CD4-positive, alpha-beta T cell treated with Interleukin-17A for 1 hour (primary cell): Measurements from ENCODE around the gene DCLK2.

Experiments used
- DNase-seq: peaks from one replicate; pipeline ENCODE4 v3.0.0-alpha.2; 2020

The DCLK2 gene

GRCh38 chr4:150078041-150078578, at the start of gene DCLK2:
Gene DCLK2 (plus strand): TSS chr4:150078445. CDS start chr4:150079028, 583 bp downstream.
- no peak for DNase-seq

- no peak for DNase-seq
Observed at GRCh38 chr4:150032541-150032940, 45.7 kb upstream of the DCLK2 start.

GRCh38 chr4:150033081-150033480, 45.2 kb upstream of the DCLK2 start:
- DNase-seq = no peak

GRCh38 chr4:150033901-150034300, 44.3 kb upstream of the DCLK2 start:
- no peak for DNase-seq

GRCh38 chr4:150037251-150037856, 40.9 kb upstream of the DCLK2 start:
- DNase-seq = no peak

- no peak for DNase-seq
Observed at GRCh38 chr4:150038335-150039076, 39.7 kb upstream of the DCLK2 start.

GRCh38 chr4:150039274-150040127, 38.7 kb upstream of the DCLK2 start:
- no peak for DNase-seq

GRCh38 chr4:150044517-150044916, 33.7 kb upstream of the DCLK2 start:
- no peak for DNase-seq

GRCh38 chr4:150045410-150045809, 32.8 kb upstream of the DCLK2 start:
- DNase-seq = no peak

- no peak for DNase-seq
Observed at GRCh38 chr4:150046728-150047217, 31.5 kb upstream of the DCLK2 start.

GRCh38 chr4:150047546-150047945, 30.7 kb upstream of the DCLK2 start:
- DNase-seq = no peak

GRCh38 chr4:150049682-150050081, 28.6 kb upstream of the DCLK2 start:
- DNase-seq = no peak

GRCh38 chr4:150050566-150050965, 27.7 kb upstream of the DCLK2 start:
- DNase-seq = no peak

GRCh38 chr4:150051111-150051510, 27.1 kb upstream of the DCLK2 start:
- no peak for DNase-seq

- DNase-seq = no peak
Observed at GRCh38 chr4:150055467-150055866, 22.8 kb upstream of the DCLK2 start.

GRCh38 chr4:150056569-150056968, 21.7 kb upstream of the DCLK2 start:
- DNase-seq = no peak

- DNase-seq = no peak
Observed at GRCh38 chr4:150061086-150061776, 17.0 kb upstream of the DCLK2 start.

- no peak for DNase-seq
Observed at GRCh38 chr4:150063128-150063527, 15.1 kb upstream of the DCLK2 start.

- no peak for DNase-seq
Observed at GRCh38 chr4:150065740-150066139, 12.5 kb upstream of the DCLK2 start.

GRCh38 chr4:150067859-150068258, 10.4 kb upstream of the DCLK2 start:
- DNase-seq = no peak

GRCh38 chr4:150068300-150068960, 9.8 kb upstream of the DCLK2 start:
- no peak for DNase-seq

GRCh38 chr4:150069353-150069752, 8.9 kb upstream of the DCLK2 start:
- no peak for DNase-seq
